ENCODE measurements around the gene ZBTB16.

- TF ChIP-seq EGR2 (tag by site-specific recombination; IDR thresholded peaks at IDR 0.05; ENCODE audit: low read depth): no peak
- TF ChIP-seq, protein P1, sequence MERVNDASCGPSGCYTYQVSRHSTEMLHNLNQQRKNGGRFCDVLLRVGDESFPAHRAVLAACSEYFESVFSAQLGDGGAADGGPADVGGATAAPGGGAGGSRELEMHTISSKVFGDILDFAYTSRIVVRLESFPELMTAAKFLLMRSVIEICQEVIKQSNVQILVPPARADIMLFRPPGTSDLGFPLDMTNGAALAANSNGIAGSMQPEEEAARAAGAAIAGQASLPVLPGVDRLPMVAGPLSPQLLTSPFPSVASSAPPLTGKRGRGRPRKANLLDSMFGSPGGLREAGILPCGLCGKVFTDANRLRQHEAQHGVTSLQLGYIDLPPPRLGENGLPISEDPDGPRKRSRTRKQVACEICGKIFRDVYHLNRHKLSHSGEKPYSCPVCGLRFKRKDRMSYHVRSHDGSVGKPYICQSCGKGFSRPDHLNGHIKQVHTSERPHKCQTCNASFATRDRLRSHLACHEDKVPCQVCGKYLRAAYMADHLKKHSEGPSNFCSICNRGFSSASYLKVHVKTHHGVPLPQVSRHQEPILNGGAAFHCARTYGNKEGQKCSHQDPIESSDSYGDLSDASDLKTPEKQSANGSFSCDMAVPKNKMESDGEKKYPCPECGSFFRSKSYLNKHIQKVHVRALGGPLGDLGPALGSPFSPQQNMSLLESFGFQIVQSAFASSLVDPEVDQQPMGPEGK (tag by site-specific recombination; IDR thresholded peaks at IDR 0.05): no peak
- no peak for TF ChIP-seq ZBTB26 (tag by site-specific recombination; optimal IDR thresholded peaks at IDR 0.05)
- no peak for TF ChIP-seq PRDM10 (tag by site-specific recombination; IDR thresholded peaks at IDR 0.05)
- TF ChIP-seq ZNF24 (tag by site-specific recombination; IDR thresholded peaks at IDR 0.05): no peak
These were observed 46.1 kb downstream of the ZBTB16 start for GRCh38 chr11:114105611-114106010.

Measured in HEK293 (cell line).